Measurements from ENCODE around the gene ME1. TPM values are rescaled to one million over a fixed set of nuclear protein-coding genes. Genes with fewer than 3 reads are reported as not detected.

ME1 gene
- total and polyA plus RNA-seq, 2 donors (not counting 3 experiments of a cell fraction or from before 2014, with no cell fraction given): 7.3 to 29.3 TPM

- Histone ChIP-seq H3K4me2 (ENCODE audit: insufficient read depth, low read length) (no peak overlapping the region), H3K9me3 (replicated peaks; ENCODE audit: control insufficient read depth, insufficient read depth, low read length) (no peaks in the 10 kb centered on the region), H2AFZ (ENCODE audit: low read depth, low read length) (no peak overlapping the region), H4K20me1 (replicated peaks; ENCODE audit: control insufficient read depth, extremely low read depth, insufficient read depth, low read length) (no peaks in the 10 kb centered on the region), H3K36me3 (ENCODE audit: control insufficient read depth in 2 of 2, extremely low read depth in 1 of 2, insufficient read depth in 2 of 2, low read length in 2 of 2) (no peaks in the 10 kb centered on the region), H3K27me3 (ENCODE audit: control insufficient read depth in 2 of 2, insufficient read depth in 2 of 2, low read length in 2 of 2) (peaks cover 3 to 7% of the 10 kb centered on the region in 2 experiments), H3K79me2 (ENCODE audit: control insufficient read depth, insufficient read depth, low read length) (no peaks in the 10 kb centered on the region), H3K4me1 (ENCODE audit: control insufficient read depth, extremely low read depth, insufficient read depth, low read length) (no peaks in the 10 kb centered on the region), H3K9me1 (replicated peaks; ENCODE audit: control insufficient read depth, extremely low read depth, insufficient read depth, low read length) (no peaks in the 10 kb centered on the region), H3K9ac (replicated peaks; ENCODE audit: extremely low read depth, insufficient read depth, low read length) (no peak overlapping the region), H3K4me3 (replicated peaks in 1 of 3; ENCODE audit: insufficient read depth in 1 of 3, low read depth in 1 of 3, low read length in 3 of 3) (no peak overlapping the region), H3K27ac (ENCODE audit: insufficient read depth, low read depth, low read length) (no peak overlapping the region)
- FAIRE-seq (no peak), DNase-seq (ENCODE audit: low read depth, low spot score) (no peak)
- intact Hi-C loops (cut with micrococcal nuclease): no loop called here
- ChIA-PET POLR2A (no interaction called here), CTCF (no interaction called here)
- no TSS peak for BruUV-seq (replicated peaks)
- TF ChIP-seq MAX (IDR thresholded peaks at IDR 0.05; ENCODE audit: insufficient read depth, insufficient read length): no peak
- no peak for TF ChIP-seq POLR2AphosphoS5 (IDR thresholded peaks at IDR 0.05; ENCODE audit: insufficient read depth, low read depth, low read length)
- no peak for TF ChIP-seq POLR2A (IDR thresholded peaks at IDR 0.05; ENCODE audit: low read depth, low read length)
- TF ChIP-seq CTCF (IDR thresholded peaks at IDR 0.05; ENCODE audit: extremely low read depth in 1 of 2, insufficient read depth in 1 of 2, low read depth in 1 of 2, low read length in 2 of 2): no peak
- TF ChIP-seq GATA2 (IDR thresholded peaks at IDR 0.05; ENCODE audit: insufficient read depth, insufficient read length, low read depth, low read length): no peak
- no peak for TF ChIP-seq JUN (IDR thresholded peaks at IDR 0.05; ENCODE audit: borderline replicate concordance, insufficient read depth, insufficient read length, low read depth)
- TF ChIP-seq MYC (IDR thresholded peaks at IDR 0.05; ENCODE audit: low read depth, low read length): no peak
- TF ChIP-seq EZH2 (IDR thresholded peaks at IDR 0.05; ENCODE audit: borderline replicate concordance, low read depth, low read length, severe bottlenecking): no peak
- no peak for TF ChIP-seq FOS (IDR thresholded peaks at IDR 0.05; ENCODE audit: borderline replicate concordance, insufficient read depth, low read length)
- dilution Hi-C loops (cut with MboI; ENCODE audit: extremely low pct_ligation_motif_present, low sequenced_read_pairs): no loop called here
Measured at GRCh38 chr6:83474309-83474708, 43.5 kb upstream of the ME1 start.

Data from endothelial cell of umbilical vein (primary cell).